Measurements from ENCODE around the gene STX7. TPM values are rescaled to one million over a fixed set of nuclear protein-coding genes. Genes with fewer than 3 reads are reported as not detected.
A peak's percentile ranks its signal among the peaks of the same experiment; 100 is the strongest.

STX7 gene
- total and polyA plus RNA-seq, 8 donors, result 5.1 to 33.0 (median 13.7) TPM

- TF ChIP-seq CTCF (IDR thresholded peaks at IDR 0.05), result no peak
- Histone ChIP-seq H3K27me3 (no peaks in the 10 kb centered on the region), H3K36me3 (no peaks in the 10 kb centered on the region), H3K4me3 (no peak overlapping the region), H3K27ac (no peak overlapping the region), H3K4me1 (peaks cover 5 to 9% (median 5%) of the 10 kb centered on the region in 3 donors), H3K9me3 (no peaks in the 10 kb centered on the region)
- DNase-seq (no peak), FAIRE-seq (no peak), ATAC-seq (no peak)
- WGBS, 2 donors, result 83 to 89% methylated on average over 4 of the region's 4 CpGs
- intact Hi-C loops (cut with DNase I), result no loop called here
Observed at GRCh38 chr6:132476688-132477087, 36.2 kb downstream of the STX7 start.

- intact Hi-C loops (cut with DNase I), result no loop called here
- FAIRE-seq (no peak), DNase-seq (no peak), ATAC-seq (no peak)
- H3K9me3 ChIP-seq, result no peaks in the 10 kb centered on the region
- H3K4me3 ChIP-seq, result no peak overlapping the region
- no peaks in the 10 kb centered on the region for H3K36me3 ChIP-seq
- H3K27ac ChIP-seq, result no peak overlapping the region
- WGBS, 2 donors, result 42 to 53% methylated on average over 1 of the region's 1 CpG
- no peaks in the 10 kb centered on the region for H3K27me3 ChIP-seq
- H3K4me1 ChIP-seq, result peaks cover 5 to 9% (median 5%) of the 10 kb centered on the region in 3 donors
- TF ChIP-seq CTCF (IDR thresholded peaks at IDR 0.05), result no peak
Observed at GRCh38 chr6:132475925-132476324, 37.0 kb downstream of the STX7 start.

GRCh38 chr6:132471787-132472186 lies 41.1 kb downstream of the STX7 start:
- WGBS, 2 donors, result 93% methylated on average over 3 of the region's 3 CpGs
- FAIRE-seq (no peak), ATAC-seq (no peak), DNase-seq (no peak)
- H3K36me3 ChIP-seq, result peaks cover 0 to 31% (median 14%) of the 10 kb centered on the region in 3 donors
- H3K27ac ChIP-seq, result no peak overlapping the region
- peaks cover 4 to 5% (median 5%) of the 10 kb centered on the region in 3 donors for H3K4me1 ChIP-seq
- no peak overlapping the region for H3K4me3 ChIP-seq
- H3K27me3 ChIP-seq, result no peaks in the 10 kb centered on the region
- no peaks in the 10 kb centered on the region for H3K9me3 ChIP-seq
- intact Hi-C loops (cut with DNase I), result no loop called here
- TF ChIP-seq CTCF (IDR thresholded peaks at IDR 0.05), result no peak

- intact Hi-C loops (cut with DNase I), result no loop called here
- H3K27ac ChIP-seq, result no peak overlapping the region
- 86 to 87% methylated on average over 3 of the region's 3 CpGs for WGBS, 2 donors
- peaks cover 0 to 60% (median 14%) of the 10 kb centered on the region in 3 donors for H3K36me3 ChIP-seq
- H3K9me3 ChIP-seq, result no peaks in the 10 kb centered on the region
- no peak for DNase-seq
- H3K4me3 ChIP-seq, result no peak overlapping the region
- no peak for FAIRE-seq
- TF ChIP-seq CTCF (IDR thresholded peaks at IDR 0.05), result no peak
- ATAC-seq, result peak in 1 of 4 donors; percentile 33
- no peaks in the 10 kb centered on the region for H3K4me1 ChIP-seq
- H3K27me3 ChIP-seq, result no peaks in the 10 kb centered on the region
Observed at GRCh38 chr6:132466952-132467351, 46.0 kb downstream of the STX7 start.

GRCh38 chr6:132465530-132466485 lies 47.1 kb downstream of the STX7 start:
- H3K27me3 ChIP-seq, result no peaks in the 10 kb centered on the region
- peaks cover 0 to 70% (median 14%) of the 10 kb centered on the region in 3 donors for H3K36me3 ChIP-seq
- no peak for TF ChIP-seq CTCF (IDR thresholded peaks at IDR 0.05)
- FAIRE-seq (no peak), ATAC-seq (no peak), DNase-seq (no peak)
- H3K4me1 ChIP-seq, result no peaks in the 10 kb centered on the region
- H3K4me3 ChIP-seq, result no peak overlapping the region
- intact Hi-C loops (cut with DNase I), result no loop called here
- H3K27ac ChIP-seq, result no peak overlapping the region
- WGBS, 2 donors, result 77 to 78% methylated on average over 5 of the region's 5 CpGs
- no peaks in the 10 kb centered on the region for H3K9me3 ChIP-seq

Measured in pancreas (tissue), 10 donors.